Left lung (tissue), 10 donors: Measurements from ENCODE around the gene AFMID. TPM values are rescaled to one million over a fixed set of nuclear protein-coding genes. Genes with fewer than 3 reads are reported as not detected.

Source experiments
- ATAC-seq: fragments of 200-7000 bp; cut with Tn5 transposase; one replicate; pipeline ENCODE4 v1.9.1; 2020; ENCODE audit warnings: moderate library complexity
- DNase-seq, 4 donors: peaks; one replicate each; pipeline ENCODE4 v3.0.0-alpha.2; 2013 to 2020
- H3K27ac ChIP-seq, 2 donors: fragments of 200-600 bp; sonication (generic) in 1 of 2; one replicate each; pipeline versions ENCODE4 v1.5.0 to v1.8.0; 2020 to 2021
- H3K27me3 ChIP-seq, 2 donors: fragments of 200-600 bp; sonication (generic) in 1 of 2; one replicate each; pipeline versions ENCODE4 v1.5.0 to v1.8.0; 2020 to 2021
- H3K36me3 ChIP-seq, 2 donors: fragments of 200-600 bp; sonication (generic) in 1 of 2; one replicate each; pipeline versions ENCODE4 v1.5.0 to v1.8.0; 2020 to 2021
- H3K4me1 ChIP-seq, 2 donors: fragments of 200-600 bp; one replicate each; pipeline ENCODE4 v1.8.0; 2021
- H3K4me3 ChIP-seq, 2 donors: fragments of 200-600 bp; sonication (generic) in 1 of 2; one replicate each; pipeline versions ENCODE4 v1.5.0 to v1.8.0; 2020 to 2021; ENCODE audit warnings: mild to moderate bottlenecking in 1 of 2
- H3K9me3 ChIP-seq, 2 donors: fragments of 200-600 bp; sonication (generic) in 1 of 2; one replicate each; pipeline versions ENCODE4 v1.5.0 to v1.8.0; 2020 to 2021
- CTCF ChIP-seq, 2 donors: fragments of 200-600 bp; sonication (generic) in 1 of 2; IDR thresholded peaks; one replicate each; pipeline versions ENCODE4 v1.5.0 to v1.8.0; 2021; ENCODE audit warnings: antibody characterized with exemption in 2 of 2
- intact Hi-C, 2 donors: fragments of 100-400 bp; cut with DNase I; formaldehyde crosslinking; loops; one replicate each; pipeline versions ENCODE4 v1.11.2 to v1.14.2; 2022
- polyA plus RNA-seq, 6 donors: library from polyadenylated mRNA; unstranded; fragments of 120-200 nt; gene quantifications; one replicate each; pipeline ENCODE4 v1.2.1, GENCODE V29; 2013; ENCODE audit not compliant: insufficient read length in 6 of 6
- total RNA-seq, 2 donors: library from RNA; stranded (reverse); fragmentation: NEBNext Ultra II Directional; extraction: Animal tissue kit (Norgen Biotek cat#: 25700); gene quantifications; one replicate each; pipeline ENCODE4 v1.2.1, GENCODE V29; 2021
- donor health status: DM: no; HTN: yes; CAD: no.
- donor health status: DM: no; HTN: no; CAD: no.

Gene AFMID
- total and polyA plus RNA-seq, 8 donors: 31.3 to 58.9 (median 50.9) TPM

GRCh38 chr17:78256707-78257591, 69.8 kb downstream of the AFMID start:
- DNase-seq: peak in 1 of 4 donors; percentile 52
- intact Hi-C loops: loop anchor here in 1 of 2 donors (10.0 kb wide), 1 partner anchor 168 kb away; no protein-coding TSS in a partner anchor
- H3K27ac ChIP-seq: peak overlapping the region; percentile 69 to 94
- no peaks in the 10 kb centered on the region for H3K9me3 ChIP-seq
- no peaks in the 10 kb centered on the region for H3K27me3 ChIP-seq
- H3K4me1 ChIP-seq: peaks cover 19 to 95% of the 10 kb centered on the region in 2 donors
- H3K4me3 ChIP-seq: no peak overlapping the region
- no peak for TF ChIP-seq CTCF (IDR thresholded peaks at IDR 0.05)
- no peak for ATAC-seq
- no peaks in the 10 kb centered on the region for H3K36me3 ChIP-seq

Other genes starting within 250 kb of the AFMID start
- 10 to 100 TPM; 14.0 to 18.8 TPM for gene TNRC6C, start 228.7 kb upstream of the AFMID start, total RNA-seq
- gene TNRC6C, start 228.7 kb upstream of the AFMID start, polyA plus RNA-seq: 10 to 100 TPM; 15.1 to 20.3 (median 16.6) TPM
- 100 to 1,000 TPM; 149 to 152 TPM for gene TMC6, start 58.6 kb upstream of the AFMID start, total RNA-seq
- 10 to 100 TPM; 31.4 to 57.5 (median 38.7) TPM for gene TMC6, start 58.6 kb upstream of the AFMID start, polyA plus RNA-seq
- 10 to 100 TPM; 14.7 to 37.3 TPM for gene TMC8, start 56.6 kb upstream of the AFMID start, total RNA-seq
- gene TMC8, start 56.6 kb upstream of the AFMID start, polyA plus RNA-seq: 1 to 10 TPM; 4.1 to 6.6 (median 5.4) TPM
- gene C17orf99, start 41.0 kb upstream of the AFMID start, total RNA-seq: not detected
- gene C17orf99, start 41.0 kb upstream of the AFMID start, polyA plus RNA-seq: under 1 TPM; 0.07 to 0.85 (median 0.26) TPM
- 100 to 1,000 TPM; 192 to 227 TPM for gene SYNGR2, start 18.8 kb upstream of the AFMID start, total RNA-seq
- 10 to 100 TPM; 39.0 to 55.7 (median 47.0) TPM for gene SYNGR2, start 18.8 kb upstream of the AFMID start, polyA plus RNA-seq
- gene TK1, start 310 bp upstream of the AFMID start, total RNA-seq: 10 to 100 TPM; 24.0 to 33.0 TPM
- gene TK1, start 310 bp upstream of the AFMID start, polyA plus RNA-seq: 10 to 100 TPM; 22.5 to 54.9 (median 28.2) TPM
- 10 to 100 TPM in 1 of 2 donors, 1 to 10 TPM in 1; 4.8 to 12.1 TPM for gene BIRC5, start 26.9 kb downstream of the AFMID start, total RNA-seq
- 10 to 100 TPM; 18.4 to 43.4 (median 26.5) TPM for gene BIRC5, start 26.9 kb downstream of the AFMID start, polyA plus RNA-seq
- gene TMEM235, start 44.3 kb downstream of the AFMID start, total RNA-seq: not detected
- under 1 TPM in 4 of 6 donors, not detected in 2; 0.11 to 0.35 (median 0.23) TPM for gene TMEM235, start 44.3 kb downstream of the AFMID start, polyA plus RNA-seq
- 100 to 1,000 TPM in 1 of 2 donors, 10 to 100 TPM in 1; 60.7 to 110 TPM for gene SOCS3, start 172.7 kb downstream of the AFMID start, total RNA-seq
- 100 to 1,000 TPM in 1 of 6 donors, 10 to 100 TPM in 4, 1 to 10 TPM in 1; 4.7 to 118 (median 24.2) TPM for gene SOCS3, start 172.7 kb downstream of the AFMID start, polyA plus RNA-seq
- gene PGS1, start 191.3 kb downstream of the AFMID start, total RNA-seq: 10 to 100 TPM; 63.4 to 83.6 TPM
- 10 to 100 TPM; 42.9 to 62.0 (median 55.9) TPM for gene PGS1, start 191.3 kb downstream of the AFMID start, polyA plus RNA-seq